Esophagus muscularis mucosa (tissue), 4 donors: ENCODE data around the gene CXCR6. TPM values are rescaled to one million over a fixed set of nuclear protein-coding genes. Genes with fewer than 3 reads are reported as not detected.

Source experiments
- DNase-seq: peaks from one replicate; pipeline ENCODE4 v3.0.0-alpha.2; 2017; ENCODE audit errors: extremely low spot score
- H3K27ac ChIP-seq, 4 donors: fragments of 200-600 bp; sonication (generic); replicated peaks in 1 of 4; 1 replicate in 3 of 4; 2 replicates in 1 of 4; pipeline ENCODE4 v1.5.1; 2016 to 2019; ENCODE audit warnings: mild to moderate bottlenecking in 1 of 4
- H3K27me3 ChIP-seq, 4 donors: fragments of 200-600 bp; sonication (generic); one replicate each; pipeline versions ENCODE4 v1.5.1 to v1.6.0; 2016 to 2019
- H3K36me3 ChIP-seq, 4 donors: fragments of 200-600 bp; sonication (generic); one replicate each; pipeline ENCODE4 v1.5.1; 2016 to 2019
- H3K4me1 ChIP-seq, 4 donors: fragments of 200-600 bp; sonication (generic); one replicate each; pipeline ENCODE4 v1.5.1; 2016 to 2019
- H3K4me3 ChIP-seq, 4 donors: fragments of 200-600 bp; sonication (generic); 1 replicate in 2 of 4; 2 replicates in 2 of 4; pipeline ENCODE4 v1.5.1; 2016 to 2019; ENCODE audit warnings: mild to moderate bottlenecking in 4 of 4, moderate library complexity in 1 of 4
- H3K9me3 ChIP-seq, 4 donors: fragments of 200-600 bp; sonication (generic); 1 replicate in 3 of 4; 2 replicates in 1 of 4; pipeline ENCODE4 v1.5.1; 2016 to 2019
- CTCF ChIP-seq, 3 experiments: fragments of 200-600 bp in 2 of 3; fragments of 450-650 bp in 1 of 3; sonication (generic) in 2 of 3; IDR thresholded peaks; one replicate each; pipeline ENCODE4 v1.5.1; 2017 to 2019; ENCODE audit warnings: antibody characterized with exemption in 3 of 3, mild to moderate bottlenecking in 2 of 3, moderate library complexity in 1 of 3
- EP300 ChIP-seq: sonication (generic); formaldehyde crosslinking; IDR thresholded peaks from one replicate; pipeline ENCODE4 v1.6.1; 2017; ENCODE audit warnings: antibody characterized with exemption
- POLR2A ChIP-seq: fragments of 450-650 bp; IDR thresholded peaks from one replicate; pipeline ENCODE4 v1.6.1; 2017; ENCODE audit warnings: antibody characterized with exemption, moderate library complexity, mild to moderate bottlenecking, low read depth
- POLR2AphosphoS5 ChIP-seq, 2 donors: sonication (generic); formaldehyde crosslinking; IDR thresholded peaks; one replicate each; pipeline ENCODE4 v1.6.1; 2017; ENCODE audit warnings: antibody characterized with exemption in 2 of 2
- WGBS: methylation state at CpG from one replicate; pipeline ENCODE4 v1.1.5; 2018; 5-methylcytosine and 5-hydroxymethylcytosine counted together
- intact Hi-C: fragments of 100-400 bp; cut with DNase I; formaldehyde crosslinking; loops from one replicate; pipeline ENCODE4 v1.15.1; 2023
- total RNA-seq, 4 donors: library from RNA; depleted of rRNA; stranded (reverse); fragments of >200 nt; gene quantifications; one replicate each; pipeline versions ENCODE4 v1.1.0 to v1.2.1, GENCODE V29; 2016

Gene CXCR6
- total RNA-seq, 4 donors from 2014 or later, result 0.39 to 7.1 (median 0.49) TPM

- Histone ChIP-seq H3K27me3 (no peaks in the 10 kb centered on the region), H3K9me3 (no peaks in the 10 kb centered on the region), H3K27ac (no peak overlapping the region), H3K4me3 (no peak overlapping the region), H3K4me1 (peaks cover under 1 to 9% (median 2%) of the 10 kb centered on the region in 4 donors), H3K36me3 (peaks cover 43 to 95% (median 82%) of the 10 kb centered on the region in 4 donors)
- no peak for DNase-seq
- 95% methylated on average over 5 of the region's 5 CpGs for WGBS
- TF ChIP-seq POLR2A, result no peak
- no peak for TF ChIP-seq CTCF (IDR thresholded peaks at IDR 0.05)
- no peak for TF ChIP-seq EP300
- TF ChIP-seq POLR2AphosphoS5 (IDR thresholded peaks at IDR 0.05), result no peak
- intact Hi-C loops, result no loop called here
These were observed 34.9 kb downstream of the CXCR6 start for GRCh38 chr3:45978006-45978761.

- peaks cover 8 to 20% (median 9%) of the 10 kb centered on the region in 4 donors for H3K4me1 ChIP-seq
- no peak overlapping the region for H3K27ac ChIP-seq
- DNase-seq, result no peak
- WGBS, result 92% methylated on average over 4 of the region's 4 CpGs
- TF ChIP-seq CTCF (IDR thresholded peaks at IDR 0.05), result no peak
- H3K9me3 ChIP-seq, result no peaks in the 10 kb centered on the region
- no peak overlapping the region for H3K4me3 ChIP-seq
- peaks cover 45 to 99% (median 86%) of the 10 kb centered on the region in 4 donors for H3K36me3 ChIP-seq
- no peaks in the 10 kb centered on the region for H3K27me3 ChIP-seq
- intact Hi-C loops, result no loop called here
These were observed 36.1 kb downstream of the CXCR6 start for GRCh38 chr3:45979378-45979777.

DNA sequence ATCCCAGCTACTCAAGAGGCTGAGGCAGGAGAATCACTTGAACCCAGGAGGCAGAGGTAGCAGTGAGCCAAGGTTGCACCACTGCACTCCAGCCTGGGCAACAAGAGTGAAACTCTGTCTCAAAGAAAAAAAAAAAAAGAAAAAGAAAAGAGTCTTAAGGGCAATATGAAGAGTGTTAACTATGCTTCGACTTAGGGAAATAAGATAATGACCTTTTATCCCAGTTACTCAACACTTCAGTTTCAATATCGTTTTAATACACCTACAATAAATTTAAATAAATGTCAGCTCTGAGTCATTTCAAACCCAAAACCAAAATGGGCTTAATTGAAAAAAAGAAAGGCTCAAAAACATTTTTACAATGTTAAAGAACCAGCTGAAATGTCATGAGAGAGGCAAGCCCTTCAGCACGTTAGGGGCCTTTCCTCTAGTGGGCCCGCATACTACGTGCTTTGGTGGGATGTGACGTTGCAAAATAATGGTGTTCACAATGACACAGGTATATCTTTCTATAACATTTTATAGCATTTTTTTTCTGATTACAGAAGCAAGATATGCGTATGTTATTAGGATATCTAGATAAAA, 37.1 kb downstream of the CXCR6 start:
- DNase-seq, result no peak
- Histone ChIP-seq H3K27ac (no peak overlapping the region), H3K4me1 (peaks cover 17 to 30% (median 18%) of the 10 kb centered on the region in 4 donors), H3K27me3 (no peaks in the 10 kb centered on the region), H3K4me3 (no peak overlapping the region), H3K36me3 (peaks cover 38 to 90% (median 78%) of the 10 kb centered on the region in 4 donors), H3K9me3 (no peaks in the 10 kb centered on the region)
- intact Hi-C loops, result no loop called here
- no peak for TF ChIP-seq POLR2A
- no peak for TF ChIP-seq EP300
- TF ChIP-seq POLR2AphosphoS5 (IDR thresholded peaks at IDR 0.05), result no peak
- TF ChIP-seq CTCF (IDR thresholded peaks at IDR 0.05), result no peak
- 84% methylated on average over 7 of the region's 7 CpGs for WGBS

- no peaks in the 10 kb centered on the region for H3K27me3 ChIP-seq
- no peak overlapping the region for H3K4me3 ChIP-seq
- WGBS, result 97% methylated on average over 2 of the region's 2 CpGs
- no peak for TF ChIP-seq POLR2AphosphoS5 (IDR thresholded peaks at IDR 0.05)
- TF ChIP-seq POLR2A, result no peak
- TF ChIP-seq EP300, result no peak
- no peak for TF ChIP-seq CTCF (IDR thresholded peaks at IDR 0.05)
- DNase-seq, result no peak
- H3K27ac ChIP-seq, result no peak overlapping the region
- intact Hi-C loops, result no loop called here
- H3K9me3 ChIP-seq, result no peaks in the 10 kb centered on the region
- peaks cover 36 to 85% (median 73%) of the 10 kb centered on the region in 4 donors for H3K36me3 ChIP-seq
- H3K4me1 ChIP-seq, result peaks cover 22 to 35% (median 23%) of the 10 kb centered on the region in 4 donors
These were observed 37.6 kb downstream of the CXCR6 start for GRCh38 chr3:45980819-45981218.
